NCI-H524 treated with DMSO at 0.1 percent for 48 hours (cell line): ENCODE measurements around the gene PRAMEF2.
"Not testable (repeated sequence)": the region's sequence is repeated elsewhere in the genome, so short reads cannot be mapped to it uniquely, and the experiment has no call there.

ENCODE experiments used
- DNase-seq: peaks from one replicate; lab custom pipeline; 2025; lab: John Stamatoyannopoulos, UW

PRAMEF2 gene, protein sequence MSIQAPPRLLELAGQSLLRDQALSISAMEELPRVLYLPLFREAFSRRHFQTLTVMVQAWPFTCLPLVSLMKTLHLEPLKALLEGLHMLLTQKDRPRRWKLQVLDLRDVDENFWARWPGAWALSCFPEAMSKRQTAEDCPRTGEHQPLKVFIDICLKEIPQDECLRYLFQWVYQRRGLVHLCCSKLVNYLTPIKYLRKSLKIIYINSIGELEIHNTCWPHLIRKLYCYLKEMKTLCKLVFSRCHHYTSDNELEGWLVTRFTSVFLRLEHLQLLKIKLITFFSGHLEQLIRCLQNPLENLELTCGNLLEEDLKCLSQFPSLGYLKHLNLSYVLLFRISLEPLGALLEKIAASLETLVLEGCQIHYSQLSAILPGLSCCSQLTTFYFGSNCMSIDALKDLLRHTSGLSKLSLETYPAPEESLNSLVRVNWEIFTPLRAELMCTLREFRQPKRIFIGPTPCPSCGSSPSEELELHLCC

DNA sequence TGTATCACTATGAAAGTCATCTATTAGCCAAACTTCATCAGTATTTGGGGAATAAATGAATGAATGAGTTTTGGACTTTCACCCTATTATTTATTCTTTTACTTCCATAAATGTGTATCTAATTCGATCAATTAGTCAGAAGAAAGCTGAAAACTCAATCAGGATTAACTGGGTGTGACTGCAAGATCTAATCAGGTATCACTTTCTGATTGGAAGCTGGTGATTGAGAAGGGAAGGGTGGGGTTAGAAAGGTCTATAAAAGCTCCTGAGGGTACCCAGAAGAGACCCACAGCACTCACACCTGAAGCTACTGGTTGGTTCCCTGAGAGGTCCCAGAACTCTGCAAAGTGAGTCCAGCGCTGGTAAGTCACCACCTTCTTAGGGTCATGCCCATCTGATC lies at the start of gene PRAMEF2:
TSS of gene PRAMEF2 (plus strand) at position 301 of the 400 bp plus-strand sequence. CDS start 1,924 bp downstream, outside the sequence.
- DNase-seq: not testable (repeated sequence)

DNA sequence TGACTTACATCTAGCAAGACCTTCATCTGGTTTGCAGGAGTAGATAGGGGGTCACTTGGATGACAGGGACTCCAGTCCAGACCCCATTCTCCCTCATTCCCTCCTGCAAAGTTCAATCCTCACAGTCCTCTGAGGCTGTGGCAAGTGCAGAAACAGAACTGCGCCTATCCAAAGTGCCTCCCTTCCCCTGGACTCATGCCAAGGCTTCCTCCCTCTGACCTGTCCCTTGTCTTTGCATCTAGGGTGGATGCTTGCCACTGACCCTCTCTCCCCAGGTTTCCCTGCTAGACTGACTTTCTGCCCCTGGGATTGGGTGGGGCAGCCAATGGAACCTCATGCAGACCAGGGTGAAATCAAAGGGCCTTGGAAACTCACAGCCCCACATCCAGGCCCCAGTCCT lies 47.0 kb upstream of the PRAMEF2 start:
- no peak for DNase-seq

DNA sequence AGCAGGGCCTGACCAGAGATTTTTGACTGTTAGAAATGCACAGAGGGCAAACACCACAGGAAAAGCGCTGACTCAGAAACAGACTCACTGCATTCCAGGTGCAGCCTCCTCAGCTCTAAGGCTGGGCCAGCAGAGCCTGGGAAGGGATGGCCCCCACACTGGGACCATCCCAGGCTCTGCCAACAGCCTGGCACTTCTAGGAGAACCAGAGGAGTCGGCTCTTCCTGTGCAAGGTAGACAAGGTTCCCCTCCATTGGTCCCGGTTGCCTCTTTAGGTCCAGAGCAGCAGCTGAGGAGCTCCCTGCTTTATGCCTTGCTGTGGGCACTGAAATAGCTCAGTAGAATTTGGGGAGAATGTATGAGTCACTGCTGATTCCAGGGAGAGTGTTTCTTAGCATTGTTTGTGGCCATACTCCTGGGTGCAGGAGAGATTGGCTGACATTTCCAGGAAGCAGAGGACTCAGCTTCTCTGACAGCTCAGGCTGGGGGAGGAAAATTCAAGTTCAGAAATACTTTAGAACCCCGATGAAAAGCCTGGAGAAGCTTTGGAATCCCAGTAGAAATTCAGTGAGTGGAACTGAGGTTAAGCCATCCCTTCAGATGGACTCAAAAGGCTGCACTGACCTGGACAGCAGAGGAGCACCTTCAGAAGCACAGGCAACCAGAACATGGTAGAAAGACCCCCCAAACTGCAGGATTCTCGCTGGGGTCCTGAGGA lies 46.0 kb upstream of the PRAMEF2 start:
- no peak for DNase-seq

DNA sequence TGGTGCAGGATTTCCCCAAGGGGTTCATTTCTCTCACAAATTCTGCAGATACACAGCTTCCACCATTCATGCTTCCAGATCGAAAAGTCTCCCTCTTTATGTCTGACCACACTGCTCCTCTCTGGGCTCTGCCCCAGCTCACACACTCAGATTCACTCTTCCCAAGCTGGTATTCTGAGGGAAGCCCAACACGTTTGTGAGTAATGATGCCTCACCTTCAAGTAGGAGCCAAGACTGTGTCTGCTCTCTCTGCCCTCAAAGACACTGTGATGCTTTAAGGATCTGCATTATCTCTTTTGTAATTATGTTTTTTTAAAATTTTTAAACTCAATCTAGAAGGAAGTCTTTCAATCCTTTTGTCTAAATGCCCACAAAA lies 45.5 kb upstream of the PRAMEF2 start:
- no peak for DNase-seq

DNA sequence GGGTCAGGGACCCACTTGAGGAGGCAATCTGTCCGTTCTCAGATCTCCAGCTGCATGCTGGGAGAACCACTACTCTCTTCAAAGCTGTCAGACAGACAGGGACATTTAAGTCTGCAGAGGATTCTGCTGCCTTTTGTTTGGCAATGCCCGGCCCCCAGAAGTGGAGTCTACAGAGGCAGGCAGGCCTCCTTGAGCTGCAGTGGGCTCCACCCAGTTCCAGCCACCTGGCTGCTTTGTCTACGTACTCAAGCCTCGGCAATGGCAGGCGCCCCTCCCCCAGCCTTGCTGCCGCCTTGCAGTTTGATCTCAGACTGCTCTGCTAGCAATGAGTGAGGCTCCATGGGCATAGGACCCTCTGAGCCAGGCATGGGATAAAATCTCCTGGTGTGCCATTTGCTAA lies 37.8 kb upstream of the PRAMEF2 start:
- DNase-seq: not testable (repeated sequence)

DNA sequence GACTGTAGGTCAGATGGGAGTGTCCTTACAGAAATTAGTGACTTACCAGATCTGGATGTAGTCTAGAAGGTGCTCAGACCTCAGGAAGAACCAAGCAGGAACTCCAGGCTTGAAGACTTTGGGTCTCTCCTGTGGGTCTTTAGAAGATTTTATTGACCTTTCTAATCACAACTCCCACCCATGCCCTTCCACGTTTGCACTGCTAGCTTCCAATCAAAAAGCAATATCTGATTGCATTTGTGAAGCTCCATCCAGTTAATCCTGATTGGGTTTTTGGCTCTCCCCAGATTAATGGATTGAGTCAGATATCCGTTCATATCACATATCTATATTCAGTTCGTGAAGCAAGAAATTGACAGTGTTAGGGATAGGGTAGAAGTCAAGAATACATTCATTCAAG lies 25.6 kb upstream of the PRAMEF2 start, which contains the start of gene PRAMEF11:
TSS of gene PRAMEF11 (minus strand) at position 101 of the 400 bp plus-strand sequence. CDS start 2,621 bp downstream, outside the sequence.
- DNase-seq: not testable (repeated sequence)

DNA sequence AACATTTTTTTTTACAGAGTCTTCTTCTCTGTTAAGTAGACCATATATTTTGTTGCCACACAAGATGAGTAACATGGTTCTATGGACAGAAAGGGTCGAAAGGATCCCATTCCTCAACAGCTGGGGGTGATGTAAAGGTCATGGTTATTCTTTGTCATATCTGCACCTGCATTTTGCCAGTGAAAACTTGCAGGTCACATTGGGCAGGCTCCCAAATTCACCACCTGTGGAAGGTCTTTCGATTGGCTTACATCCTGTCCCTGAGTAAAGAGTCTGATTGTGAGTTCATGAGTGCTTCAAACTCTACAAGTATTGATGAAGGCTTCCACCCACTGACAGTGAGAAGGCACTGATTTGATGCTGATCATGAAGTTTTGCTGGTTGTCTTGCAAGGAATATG lies 23.6 kb upstream of the PRAMEF2 start:
- DNase-seq: not testable (repeated sequence)

DNA sequence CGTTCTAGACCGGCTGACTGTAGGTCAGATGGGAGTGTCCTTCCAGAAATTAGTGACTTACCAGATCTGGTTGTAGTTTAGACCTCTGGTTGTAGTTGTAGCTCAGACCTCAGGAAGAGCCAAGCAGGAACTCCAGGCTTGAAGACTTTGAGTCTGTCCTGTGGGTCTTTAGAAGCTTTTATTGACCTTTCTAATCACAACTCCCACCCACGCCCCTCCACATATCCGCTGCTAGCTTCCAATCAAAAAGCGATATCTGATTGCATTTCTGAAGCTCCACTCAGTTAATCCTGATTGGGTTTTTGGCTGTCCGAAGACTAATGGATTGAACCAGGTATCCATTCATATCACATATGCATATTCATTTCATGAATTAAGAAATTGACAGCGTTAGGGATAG lies 8.3 kb upstream of the PRAMEF2 start, which contains the start of gene HNRNPCL1:
TSS of gene HNRNPCL1 (minus strand) at position 101 of the 400 bp plus-strand sequence. CDS start 431 bp downstream, outside the sequence.
- DNase-seq: not testable (repeated sequence)

DNA sequence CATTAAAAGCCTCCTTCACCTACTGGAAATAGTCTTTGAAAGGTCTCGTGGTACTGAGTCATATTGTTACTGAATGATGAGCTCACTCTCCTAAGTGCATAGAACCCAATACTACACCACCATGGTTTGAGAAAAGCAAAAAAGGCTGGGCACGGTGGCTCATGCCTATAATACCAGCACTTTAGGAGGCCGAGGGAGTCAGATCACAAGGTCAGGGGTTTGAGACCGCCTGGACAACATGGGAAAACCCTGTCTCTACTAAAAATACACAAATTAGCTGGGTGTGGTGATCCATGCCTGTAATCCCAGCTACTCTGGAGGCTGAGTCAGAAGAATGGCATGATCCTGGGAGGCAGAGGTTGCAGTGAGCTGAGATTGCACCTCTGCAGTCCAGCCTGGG lies 5.1 kb upstream of the PRAMEF2 start:
- no peak for DNase-seq

DNA sequence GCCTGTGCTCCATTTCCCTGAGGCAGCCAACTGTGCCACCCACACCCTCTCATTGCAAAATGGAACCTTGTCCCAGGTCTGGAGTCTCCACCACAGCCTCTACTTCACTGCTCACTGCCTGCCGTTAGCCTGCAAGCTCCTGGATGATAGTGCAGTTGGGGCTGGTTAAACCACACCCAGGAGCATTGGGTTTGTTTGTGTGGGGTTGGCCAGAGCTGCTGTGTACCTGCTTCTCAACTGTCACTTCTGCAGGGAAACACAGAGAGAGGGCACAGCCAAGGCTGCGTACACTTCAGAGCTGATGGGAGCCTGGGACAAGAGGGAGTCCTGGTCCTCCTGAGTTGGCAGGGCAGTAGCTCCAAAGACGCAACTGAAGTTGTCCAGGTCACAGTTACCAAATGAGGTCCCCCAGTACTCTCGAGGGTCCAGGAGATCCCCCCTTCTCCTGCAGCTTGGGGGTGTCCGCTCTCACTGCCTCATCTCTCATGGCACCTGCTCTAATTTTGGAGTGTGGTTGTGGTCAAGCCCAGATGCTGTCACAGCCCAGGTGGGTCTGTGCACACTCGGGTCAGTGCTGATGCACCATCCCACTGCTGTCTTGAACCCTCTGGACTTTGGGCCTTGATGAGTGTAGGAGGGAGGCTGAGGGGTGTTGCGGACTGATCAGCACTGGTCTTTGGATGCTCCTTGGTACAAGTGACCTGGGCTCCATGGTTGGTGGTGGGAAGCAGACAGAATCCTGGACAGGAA lies 6.4 kb downstream of the PRAMEF2 start:
- not testable (repeated sequence) for DNase-seq

DNA sequence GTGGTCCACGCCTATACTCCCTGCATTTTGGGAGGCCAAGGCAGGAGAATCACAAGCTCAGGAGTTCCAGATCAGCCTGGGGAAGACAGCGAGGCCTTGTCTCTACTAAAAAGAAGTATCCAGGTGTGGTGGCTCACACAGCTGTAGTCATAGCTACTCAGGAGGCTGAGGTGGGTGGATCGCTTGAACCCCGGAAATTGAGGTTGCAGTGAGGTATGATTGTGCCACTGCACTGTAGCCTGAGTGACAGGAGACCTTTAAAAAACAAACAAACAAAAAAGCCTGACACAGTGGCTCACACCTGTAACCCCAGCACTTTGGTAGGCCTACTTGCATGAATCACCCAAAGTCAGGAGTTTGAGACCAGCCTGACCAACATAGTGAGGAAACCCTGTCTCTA lies 21.6 kb downstream of the PRAMEF2 start:
- DNase-seq: not testable (repeated sequence)

DNA sequence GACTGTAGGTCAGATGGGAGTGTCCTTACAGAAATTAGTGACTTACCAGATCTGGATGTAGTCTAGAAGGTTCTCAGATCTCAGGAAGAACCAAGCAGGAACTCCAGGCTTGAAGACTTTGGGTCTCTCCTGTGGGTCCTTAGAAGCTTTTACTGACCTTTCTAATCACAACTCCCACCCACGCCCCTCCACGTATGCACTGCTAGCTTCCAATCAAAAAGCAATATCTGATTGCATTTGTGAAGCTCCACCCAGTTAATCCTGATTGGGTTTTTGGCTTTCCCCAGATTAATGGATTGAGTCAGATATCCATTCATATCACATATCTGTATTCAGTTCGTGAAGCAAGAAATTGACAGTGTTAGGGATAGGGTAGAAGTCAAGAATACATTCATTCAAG lies 29.2 kb downstream of the PRAMEF2 start, which contains the start of gene PRAMEF4:
TSS of gene PRAMEF4 (minus strand) at position 101 of the 400 bp plus-strand sequence. CDS start 2,807 bp downstream, outside the sequence.
- not testable (repeated sequence) for DNase-seq

DNA sequence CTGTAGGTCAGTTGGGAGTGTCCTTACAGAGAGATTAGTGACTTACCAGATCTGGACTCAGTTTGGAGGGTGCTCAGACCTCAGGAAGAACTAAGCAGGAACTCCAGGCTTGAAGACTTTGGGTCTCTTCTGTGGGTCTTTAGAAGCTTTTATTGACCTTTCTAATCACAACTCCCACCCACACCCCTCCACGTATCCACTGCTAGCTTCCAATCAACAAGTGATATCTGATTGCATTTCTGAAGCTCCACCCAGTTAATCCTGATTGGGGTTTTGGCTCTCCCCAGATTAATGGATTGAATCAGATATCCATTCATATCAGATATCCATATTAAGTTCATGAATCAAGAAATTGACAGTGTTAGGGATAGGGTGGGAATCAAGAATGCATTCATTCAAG lies 41.3 kb downstream of the PRAMEF2 start, which contains the start of gene PRAMEF10:
TSS of gene PRAMEF10 (minus strand) at position 101 of the 400 bp plus-strand sequence. CDS start 2,423 bp downstream, outside the sequence.
- DNase-seq: not testable (repeated sequence)

DNA sequence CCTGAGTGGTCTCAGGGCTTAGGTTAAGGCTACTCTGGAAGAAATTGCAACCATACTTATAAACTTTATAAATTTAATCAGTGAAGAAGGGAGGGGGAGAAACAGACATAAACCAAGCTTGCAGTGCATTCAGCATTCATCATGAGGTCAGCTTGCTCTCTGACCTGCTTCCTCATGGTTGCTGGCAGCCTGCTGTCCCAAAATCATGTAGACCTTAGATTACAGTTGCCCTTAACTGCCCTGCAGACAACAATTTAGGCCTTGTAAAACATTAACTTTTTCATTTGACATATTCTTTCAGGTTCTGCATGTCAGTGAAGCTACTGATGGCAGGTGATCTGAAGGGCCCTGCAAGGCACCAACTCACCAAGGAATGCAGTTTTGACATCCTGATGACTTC lies 42.3 kb downstream of the PRAMEF2 start:
- DNase-seq: not testable (repeated sequence)

DNA sequence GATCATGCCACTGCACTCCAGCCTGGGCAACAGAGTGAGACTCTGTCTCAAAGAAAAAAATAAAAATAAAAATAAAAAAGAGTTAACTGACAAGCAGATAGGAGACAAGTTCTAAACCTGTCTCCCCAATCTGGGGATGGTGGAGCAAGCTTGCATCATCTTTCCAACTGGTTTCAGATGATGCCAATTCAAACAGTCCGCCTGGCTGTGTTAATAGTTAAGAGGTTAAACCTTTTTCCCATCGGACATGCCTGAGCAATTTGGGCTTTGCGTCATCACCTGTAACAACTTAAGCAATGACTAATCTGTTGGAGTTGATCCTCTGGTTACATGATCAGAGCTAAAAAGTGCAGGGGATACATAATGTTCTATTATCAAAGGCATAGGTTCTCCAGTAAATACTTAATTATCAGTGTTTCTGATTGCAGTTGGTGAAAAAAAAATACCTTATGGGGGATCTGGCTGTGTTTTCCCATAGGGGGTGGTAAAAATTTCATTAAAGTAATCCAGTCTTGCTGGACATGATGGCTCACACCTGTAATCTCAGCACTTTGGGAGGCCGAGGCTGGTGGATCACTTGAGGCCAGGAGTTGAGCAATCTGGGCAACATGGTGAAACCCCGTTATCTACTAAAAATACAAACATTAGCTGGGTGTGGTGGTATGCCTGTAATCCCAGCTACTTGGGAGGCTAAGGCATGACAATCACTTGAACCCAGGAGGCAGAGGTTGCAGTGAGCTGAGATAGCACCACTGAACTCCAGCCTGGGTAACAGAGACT lies 47.1 kb downstream of the PRAMEF2 start:
- not testable (repeated sequence) for DNase-seq
